ENCODE data around the gene PBRM1. TPM values are rescaled to one million over a fixed set of nuclear protein-coding genes. Genes with fewer than 3 reads are reported as not detected.

Gene PBRM1
- total RNA-seq, 4 donors from 2014 or later = 111 to 165 (median 125) TPM

DNA sequence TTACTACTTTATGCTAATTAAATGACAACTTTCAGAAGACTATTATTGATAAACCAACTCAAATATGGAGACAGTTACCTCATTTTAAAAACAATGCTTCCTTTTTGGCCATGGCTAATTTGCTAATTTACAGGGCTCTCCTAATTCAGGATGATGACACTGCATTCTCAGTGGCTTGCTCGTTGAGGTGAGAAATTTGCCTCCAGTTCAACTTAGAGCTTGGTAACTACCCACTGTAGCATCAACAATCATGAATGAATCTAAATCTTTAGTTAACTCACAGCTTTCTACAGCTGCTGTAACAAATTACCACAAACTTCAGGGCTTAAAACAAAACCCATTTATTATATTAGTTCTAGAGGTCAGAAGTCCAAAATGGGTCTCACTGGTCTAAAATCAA is 14.0 kb downstream of the PBRM1 start:
- no peak overlapping the region for H3K27ac ChIP-seq
- intact Hi-C loops (cut with DNase I) = no loop called here

DNA sequence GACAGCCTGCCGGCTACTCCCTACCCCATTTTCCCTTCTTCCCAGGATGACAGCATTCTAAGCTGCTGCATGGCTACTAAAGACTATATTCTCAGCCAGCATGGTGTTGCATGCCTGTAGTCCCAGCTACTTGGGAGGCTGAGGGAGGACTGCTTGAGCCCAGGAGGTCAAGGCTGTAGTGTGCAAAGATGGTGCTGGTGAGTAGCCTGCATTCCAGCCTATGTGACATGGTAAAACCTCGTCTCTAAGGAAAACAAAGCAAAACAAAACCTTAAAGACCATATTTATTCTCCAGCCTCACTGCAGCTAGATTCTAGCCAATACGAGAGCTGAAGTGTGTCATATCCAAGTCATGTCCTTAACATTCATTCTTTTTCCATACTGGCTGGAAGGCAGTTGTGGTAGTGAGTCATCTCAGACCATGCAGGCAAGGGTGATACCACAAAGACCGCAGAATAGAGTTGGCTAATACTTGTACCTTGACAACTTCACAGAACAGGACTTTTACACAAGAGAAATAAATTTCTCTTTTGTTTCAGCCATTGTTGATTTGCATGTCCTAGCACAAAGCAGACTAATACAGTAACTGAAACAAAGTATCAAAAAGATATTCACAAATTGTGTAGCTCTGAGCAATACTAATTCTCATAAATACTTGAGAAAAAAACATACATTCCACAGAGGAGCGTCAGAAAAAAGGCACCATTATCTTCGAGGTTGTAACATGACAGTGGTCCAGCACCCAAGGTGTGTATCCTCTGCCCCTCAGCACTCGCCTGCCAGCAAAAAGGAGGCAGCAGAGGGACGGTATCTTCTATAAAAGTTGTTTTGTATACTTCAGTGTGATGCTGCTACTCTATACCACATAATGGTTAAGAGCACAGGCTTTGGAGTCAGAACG is 14.8 kb downstream of the PBRM1 start:
- no peak overlapping the region for H3K4me3 ChIP-seq (replicated peaks in 1 of 3)
- WGBS, 2 donors = 79 to 88% methylated on average over 9 of the region's 9 CpGs
- H3K36me3 ChIP-seq = peaks cover 15 to 25% of the 10 kb centered on the region in 2 donors
- no peaks in the 10 kb centered on the region for H3K9me3 ChIP-seq
- no peak overlapping the region for H3K27ac ChIP-seq
- intact Hi-C loops (cut with DNase I) = no loop called here
- no peak for DNase-seq
- H3K27me3 ChIP-seq = no peaks in the 10 kb centered on the region
- no peak for TF ChIP-seq POLR2A (IDR thresholded peaks at IDR 0.05)
- TF ChIP-seq, protein P1, sequence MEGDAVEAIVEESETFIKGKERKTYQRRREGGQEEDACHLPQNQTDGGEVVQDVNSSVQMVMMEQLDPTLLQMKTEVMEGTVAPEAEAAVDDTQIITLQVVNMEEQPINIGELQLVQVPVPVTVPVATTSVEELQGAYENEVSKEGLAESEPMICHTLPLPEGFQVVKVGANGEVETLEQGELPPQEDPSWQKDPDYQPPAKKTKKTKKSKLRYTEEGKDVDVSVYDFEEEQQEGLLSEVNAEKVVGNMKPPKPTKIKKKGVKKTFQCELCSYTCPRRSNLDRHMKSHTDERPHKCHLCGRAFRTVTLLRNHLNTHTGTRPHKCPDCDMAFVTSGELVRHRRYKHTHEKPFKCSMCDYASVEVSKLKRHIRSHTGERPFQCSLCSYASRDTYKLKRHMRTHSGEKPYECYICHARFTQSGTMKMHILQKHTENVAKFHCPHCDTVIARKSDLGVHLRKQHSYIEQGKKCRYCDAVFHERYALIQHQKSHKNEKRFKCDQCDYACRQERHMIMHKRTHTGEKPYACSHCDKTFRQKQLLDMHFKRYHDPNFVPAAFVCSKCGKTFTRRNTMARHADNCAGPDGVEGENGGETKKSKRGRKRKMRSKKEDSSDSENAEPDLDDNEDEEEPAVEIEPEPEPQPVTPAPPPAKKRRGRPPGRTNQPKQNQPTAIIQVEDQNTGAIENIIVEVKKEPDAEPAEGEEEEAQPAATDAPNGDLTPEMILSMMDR (IDR thresholded peaks at IDR 0.05) = no peak
- peaks cover 0 to 7% of the 10 kb centered on the region in 2 donors for H3K4me1 ChIP-seq

More for the DNA sequence above, 14.0 kb downstream of the PBRM1 start:
- H3K27me3 ChIP-seq = no peaks in the 10 kb centered on the region
- H3K9me3 ChIP-seq = no peaks in the 10 kb centered on the region
- H3K4me3 ChIP-seq (replicated peaks in 1 of 3) = no peak overlapping the region
- DNase-seq = no peak
- TF ChIP-seq, protein P1 (IDR thresholded peaks at IDR 0.05) = no peak
- TF ChIP-seq POLR2A (IDR thresholded peaks at IDR 0.05) = no peak
- peaks cover 22 to 29% of the 10 kb centered on the region in 2 donors for H3K36me3 ChIP-seq
- WGBS, 2 donors = 62 to 87% methylated on average over 1 of the region's 1 CpG
- H3K4me1 ChIP-seq = peaks cover 0 to 7% of the 10 kb centered on the region in 2 donors

DNA sequence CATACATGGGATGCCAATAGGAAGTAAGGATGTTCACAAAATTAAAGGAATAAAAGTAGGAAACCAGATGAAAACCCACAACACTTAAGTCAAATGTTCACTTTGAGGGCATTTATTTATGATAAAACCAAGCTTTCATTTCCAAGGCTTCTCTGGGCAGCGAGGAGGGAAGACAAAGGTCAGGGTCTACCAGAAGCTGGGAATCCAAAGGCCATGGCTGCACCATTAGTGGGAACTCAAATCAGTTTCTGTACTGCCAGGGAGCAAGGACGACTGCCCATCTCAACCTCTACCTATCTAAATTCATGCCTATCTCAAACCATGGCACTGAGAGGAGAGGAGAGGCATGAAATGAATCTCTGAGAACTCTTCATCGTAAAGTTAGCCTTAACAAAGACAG is 22.6 kb downstream of the PBRM1 start:
- intact Hi-C loops (cut with DNase I) = no loop called here
- no peaks in the 10 kb centered on the region for H3K27me3 ChIP-seq
- TF ChIP-seq POLR2A (IDR thresholded peaks at IDR 0.05) = no peak
- TF ChIP-seq, protein P1 (IDR thresholded peaks at IDR 0.05) = no peak
- no peak overlapping the region for H3K27ac ChIP-seq
- WGBS, 2 donors = 93 to 95% methylated on average over 3 of the region's 3 CpGs
- peaks cover 20 to 41% of the 10 kb centered on the region in 2 donors for H3K36me3 ChIP-seq
- no peak overlapping the region for H3K4me3 ChIP-seq (replicated peaks in 1 of 3)
- no peaks in the 10 kb centered on the region for H3K9me3 ChIP-seq
- DNase-seq = no peak
- H3K4me1 ChIP-seq = no peaks in the 10 kb centered on the region

DNA sequence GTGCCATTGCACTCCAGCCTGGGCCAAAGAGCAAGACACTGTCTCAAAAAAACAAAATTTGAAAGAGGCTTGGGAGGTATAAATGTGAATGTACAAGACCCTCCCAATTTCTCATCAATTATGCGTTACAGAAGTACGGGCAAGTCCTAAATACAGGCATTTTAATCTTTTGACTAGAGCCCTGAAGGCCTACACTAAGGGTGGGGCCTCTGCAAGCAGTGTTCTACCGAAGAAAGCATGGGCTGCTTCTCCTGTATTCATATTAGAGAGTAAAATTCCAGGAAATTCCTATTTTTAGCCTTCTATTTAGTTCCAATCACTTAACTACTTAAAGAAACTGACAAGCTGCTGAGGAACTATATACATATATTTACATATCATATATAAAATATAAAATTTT is 25.7 kb downstream of the PBRM1 start:
- intact Hi-C loops (cut with DNase I) = no loop called here
- Histone ChIP-seq H3K36me3 (peaks cover 41 to 58% of the 10 kb centered on the region in 2 donors), H3K9me3 (no peaks in the 10 kb centered on the region), H3K27ac (no peak overlapping the region), H3K27me3 (no peaks in the 10 kb centered on the region), H3K4me3 (replicated peaks in 1 of 3) (no peak overlapping the region), H3K4me1 (no peaks in the 10 kb centered on the region)
- WGBS, 2 donors = 79 to 90% methylated on average over 3 of the region's 3 CpGs
- no peak for TF ChIP-seq POLR2A (IDR thresholded peaks at IDR 0.05)
- TF ChIP-seq, protein P1 (IDR thresholded peaks at IDR 0.05) = no peak
- DNase-seq = no peak

DNA sequence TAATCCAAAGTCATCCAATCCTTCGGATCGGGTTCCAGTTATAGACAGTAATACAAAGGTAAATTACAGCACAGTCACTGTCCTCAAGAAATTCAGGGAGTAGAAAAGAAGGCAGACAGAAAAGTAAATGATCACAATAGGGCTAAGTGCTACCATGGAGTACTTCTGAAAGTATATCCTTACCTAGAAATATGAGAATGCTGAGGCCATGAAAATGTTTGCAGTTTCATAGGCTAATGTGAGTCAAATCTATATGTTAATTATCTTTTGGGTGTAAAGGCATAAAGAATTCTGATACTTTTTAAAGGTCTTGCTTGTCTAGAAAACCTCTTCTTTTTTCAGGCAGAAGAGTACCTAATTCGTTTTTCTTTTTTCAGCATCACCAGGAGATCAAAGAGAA is 29.8 kb downstream of the PBRM1 start:
- Histone ChIP-seq H3K27me3 (no peaks in the 10 kb centered on the region), H3K36me3 (peaks cover 48 to 53% of the 10 kb centered on the region in 2 donors), H3K4me1 (no peaks in the 10 kb centered on the region), H3K9me3 (no peaks in the 10 kb centered on the region), H3K27ac (no peak overlapping the region), H3K4me3 (replicated peaks in 1 of 3) (no peak overlapping the region)
- intact Hi-C loops (cut with DNase I) = no loop called here
- 92 to 97% methylated on average over 3 of the region's 3 CpGs for WGBS, 2 donors
- no peak for DNase-seq
- TF ChIP-seq, protein P1 (IDR thresholded peaks at IDR 0.05) = no peak

Data from thyroid gland (tissue), 4 donors.